ENCODE data around the gene TMEM183A.

TMEM183A gene

GRCh38 chr1:203058676-203058935 is 51.4 kb downstream of the TMEM183A start:
- TF ChIP-seq CTCF (IDR thresholded peaks at IDR 0.05): no peak

GRCh38 chr1:203059485-203059884 is 52.3 kb downstream of the TMEM183A start:
- no peak for TF ChIP-seq CTCF (IDR thresholded peaks at IDR 0.05)

- TF ChIP-seq CTCF (IDR thresholded peaks at IDR 0.05): no peak
Observed at GRCh38 chr1:203060115-203060514, 52.9 kb downstream of the TMEM183A start.

GRCh38 chr1:203063287-203063686 is 56.1 kb downstream of the TMEM183A start:
- TF ChIP-seq CTCF (IDR thresholded peaks at IDR 0.05): no peak

GRCh38 chr1:203065191-203065590 is 58.0 kb downstream of the TMEM183A start:
- no peak for TF ChIP-seq CTCF (IDR thresholded peaks at IDR 0.05)

GRCh38 chr1:203065986-203066385 is 58.8 kb downstream of the TMEM183A start:
- no peak for TF ChIP-seq CTCF (IDR thresholded peaks at IDR 0.05)

- TF ChIP-seq CTCF (IDR thresholded peaks at IDR 0.05): no peak
Observed at GRCh38 chr1:203066965-203067364, 59.8 kb downstream of the TMEM183A start.

GRCh38 chr1:203069030-203069747 is 62.0 kb downstream of the TMEM183A start:
- no peak for TF ChIP-seq CTCF (IDR thresholded peaks at IDR 0.05)

All from LNCAP (cell line).